C4-2B (cell line): ENCODE results near the gene CTSK.
"Not testable (repeated sequence)": the region's sequence is repeated elsewhere in the genome, so short reads cannot be mapped to it uniquely, and the experiment has no call there.

Experiments
- CTCF ChIP-seq: fragments of 450-650 bp; conservative IDR thresholded peaks from 2 replicates; pipeline ENCODE4 v1.5.1; 2017; ENCODE audit warnings: mild to moderate bottlenecking
- ZFX ChIP-seq: fragments of 450-650 bp; IDR thresholded peaks from 2 replicates; pipeline ENCODE4 v1.6.1; 2017

- TF ChIP-seq CTCF, ZFX: not testable (repeated sequence)
These were observed 40.4 kb downstream of the CTSK start for GRCh38 chr1:150767704-150768103.
